Psoas muscle (tissue), 8 donors: ENCODE data around the gene NT5C2. TPM values are rescaled to one million over a fixed set of nuclear protein-coding genes. Genes with fewer than 3 reads are reported as not detected.
"Not testable (repeated sequence)": the region's sequence is repeated elsewhere in the genome, so short reads cannot be mapped to it uniquely, and the experiment has no call there.

Source experiments
- ATAC-seq, 4 donors: fragments of 200-7000 bp; cut with Tn5 transposase; one replicate each; pipeline ENCODE4 v1.9.1; 2020; ENCODE audit warnings: moderate library complexity in 3 of 4, mild to moderate bottlenecking in 2 of 4
- DNase-seq, 2 donors: peaks; one replicate each; pipeline ENCODE4 v3.0.0-alpha.2; 2020
- H3K27ac ChIP-seq: fragments of 200-600 bp; one replicate; pipeline ENCODE4 v1.8.0; 2022
- H3K27me3 ChIP-seq, 3 donors: fragments of 200-600 bp in 1 of 3; one replicate each; pipeline versions ENCODE4 v1.6.1 to v1.8.0; 2013 to 2022; ENCODE audit warnings: low read length in 2 of 3, mild to moderate bottlenecking in 2 of 3, moderate library complexity in 1 of 3; ENCODE audit not compliant: insufficient read depth in 3 of 3
- H3K36me3 ChIP-seq, 2 donors: fragments of 200-600 bp in 1 of 2; one replicate each; pipeline versions ENCODE4 v1.6.1 to v1.8.0; 2013 to 2022; ENCODE audit warnings: low read depth in 1 of 2, mild to moderate bottlenecking in 1 of 2, moderate library complexity in 1 of 2; ENCODE audit not compliant: insufficient read depth in 1 of 2
- H3K4me1 ChIP-seq: fragments of 200-600 bp; one replicate; pipeline ENCODE4 v1.8.0; 2022
- H3K4me3 ChIP-seq: fragments of 200-600 bp; one replicate; pipeline ENCODE4 v1.8.0; 2022; ENCODE audit warnings: mild to moderate bottlenecking
- H3K9me3 ChIP-seq: fragments of 200-600 bp; one replicate; pipeline ENCODE4 v1.8.0; 2022
- WGBS, 3 donors: extraction: QIAGEN DNeasy Blood & Tissue Kit; methylation state at CpG; one replicate each; pipeline versions ENCODE4 v1.1.6 to v1.1.7; 2013; 5-methylcytosine and 5-hydroxymethylcytosine counted together
- intact Hi-C, 2 donors: fragments of 100-400 bp; cut with DNase I; formaldehyde crosslinking; loops; one replicate each; pipeline versions ENCODE4 v1.11.0 to v1.14.2; 2022
- polyA plus RNA-seq, 3 donors: library from polyadenylated mRNA; stranded (reverse); fragments of 200-250 nt; gene quantifications; one replicate each; pipeline ENCODE4 v1.2.3, GENCODE V29; 2013
- total RNA-seq, 4 donors: library from RNA; stranded (reverse); fragmentation: NEBNext Ultra II Directional in 2 of 4; extraction: Animal tissue kit (Norgen Biotek cat#: 25700) in 2 of 4; gene quantifications; one replicate each; pipeline versions ENCODE4 v1.2.1 to v1.2.4, GENCODE V29; 2021 to 2023
- TF ChIP-seq, protein P1 (sequence below): fragments of 200-600 bp; IDR thresholded peaks from one replicate; pipeline ENCODE4 v1.8.0; 2022; ENCODE audit warnings: antibody characterized with exemption
- donor health status: healthy with polysubstance abuse.
- donor health status: DM: no; HTN: no; CAD: no; lungs with moderate emphysema.
- donor health status: Bipolar disorder and iron deficiency.
- donor health status: healthy.
- donor health status: DM: yes; HTN: yes; CAD: no.
- donor health status: DM: no; HTN: no; CAD: no.
- donor health status: DM: no; HTN: no; CAD: no.
- donor health status: DM: yes; HTN: yes; CAD: no.

NT5C2 gene
- total and polyA plus RNA-seq, 7 donors: 17.8 to 94.6 (median 64.5) TPM

DNA sequence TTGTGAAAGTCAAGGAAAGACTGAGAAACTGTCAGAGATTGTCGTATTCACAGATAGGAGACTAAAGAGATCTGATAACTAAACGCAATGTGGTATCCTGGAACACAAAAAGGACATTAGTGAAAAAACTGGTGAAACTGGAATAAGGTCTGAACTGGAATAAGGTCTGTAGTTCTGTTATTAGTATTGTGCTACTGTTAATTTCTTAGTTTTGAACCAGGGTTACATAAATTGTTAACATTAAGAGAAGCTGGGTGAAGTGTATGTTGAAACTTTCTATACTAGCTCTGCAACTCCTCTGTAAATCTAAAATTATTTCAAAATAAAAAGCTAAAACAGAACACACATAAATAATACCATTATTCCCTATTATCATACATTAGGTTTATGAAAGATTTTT lies 3.4 kb upstream of the NT5C2 start:
- H3K4me3 ChIP-seq: no peak overlapping the region
- TF ChIP-seq, protein P1, sequence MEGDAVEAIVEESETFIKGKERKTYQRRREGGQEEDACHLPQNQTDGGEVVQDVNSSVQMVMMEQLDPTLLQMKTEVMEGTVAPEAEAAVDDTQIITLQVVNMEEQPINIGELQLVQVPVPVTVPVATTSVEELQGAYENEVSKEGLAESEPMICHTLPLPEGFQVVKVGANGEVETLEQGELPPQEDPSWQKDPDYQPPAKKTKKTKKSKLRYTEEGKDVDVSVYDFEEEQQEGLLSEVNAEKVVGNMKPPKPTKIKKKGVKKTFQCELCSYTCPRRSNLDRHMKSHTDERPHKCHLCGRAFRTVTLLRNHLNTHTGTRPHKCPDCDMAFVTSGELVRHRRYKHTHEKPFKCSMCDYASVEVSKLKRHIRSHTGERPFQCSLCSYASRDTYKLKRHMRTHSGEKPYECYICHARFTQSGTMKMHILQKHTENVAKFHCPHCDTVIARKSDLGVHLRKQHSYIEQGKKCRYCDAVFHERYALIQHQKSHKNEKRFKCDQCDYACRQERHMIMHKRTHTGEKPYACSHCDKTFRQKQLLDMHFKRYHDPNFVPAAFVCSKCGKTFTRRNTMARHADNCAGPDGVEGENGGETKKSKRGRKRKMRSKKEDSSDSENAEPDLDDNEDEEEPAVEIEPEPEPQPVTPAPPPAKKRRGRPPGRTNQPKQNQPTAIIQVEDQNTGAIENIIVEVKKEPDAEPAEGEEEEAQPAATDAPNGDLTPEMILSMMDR: no peak
- H3K9me3 ChIP-seq: no peaks in the 10 kb centered on the region
- WGBS, 3 donors: 82 to 95% (median 84%) methylated on average over 2 of the region's 2 CpGs
- no peak for ATAC-seq
- no peaks in the 10 kb centered on the region for H3K36me3 ChIP-seq
- no peak for DNase-seq
- intact Hi-C loops: no loop called here
- H3K27me3 ChIP-seq: no peaks in the 10 kb centered on the region
- peaks cover 2% of the 10 kb centered on the region for H3K4me1 ChIP-seq
- peak overlapping the region; percentile 50 for H3K27ac ChIP-seq

DNA sequence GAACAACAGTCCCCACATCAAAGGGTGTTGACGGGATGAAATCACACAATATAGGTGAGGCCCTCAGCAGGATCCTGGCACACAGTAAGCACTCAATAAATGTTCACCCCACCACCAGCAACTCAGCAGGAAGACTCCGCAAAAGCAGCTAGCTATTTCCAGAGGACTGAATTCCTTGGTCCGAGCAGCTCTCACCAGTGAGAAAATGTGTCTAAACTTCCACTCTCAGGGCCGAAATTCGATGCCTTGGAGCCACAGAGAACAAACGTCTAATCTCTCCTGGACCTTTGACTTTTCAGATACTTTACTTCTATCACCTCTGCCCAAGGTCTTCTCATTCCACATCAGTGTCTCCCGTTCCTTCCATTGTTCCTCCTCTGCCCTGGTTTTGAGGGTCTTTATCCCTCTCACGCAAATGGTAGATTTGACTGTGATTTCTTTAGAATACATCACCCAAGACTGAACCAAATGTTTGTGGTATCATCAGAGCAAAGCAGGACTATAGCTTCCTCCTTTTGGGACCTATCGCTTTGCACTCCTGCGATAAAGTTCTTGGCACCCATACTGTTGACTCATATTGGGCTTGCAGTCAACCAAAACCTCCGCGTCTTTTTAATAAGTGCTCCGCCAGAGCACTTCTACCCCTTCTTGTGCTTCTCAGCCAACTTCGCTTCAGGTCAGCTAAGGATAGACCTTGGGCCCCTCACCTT lies 903 bp upstream of the NT5C2 start:
- no peaks in the 10 kb centered on the region for H3K9me3 ChIP-seq
- TF ChIP-seq, protein P1: no peak
- peaks cover 26% of the 10 kb centered on the region for H3K4me1 ChIP-seq
- peak in 1 of 4 donors; percentile 22 for ATAC-seq
- DNase-seq: no peak
- intact Hi-C loops: loop anchor here (5.0 kb wide), 3 partner anchors 42 to 48 kb away; no protein-coding TSS in a partner anchor
- no peaks in the 10 kb centered on the region for H3K27me3 ChIP-seq
- H3K27ac ChIP-seq: peak overlapping the region; percentile 99
- H3K36me3 ChIP-seq: no peaks in the 10 kb centered on the region
- H3K4me3 ChIP-seq: peak overlapping the region; percentile 89
- WGBS, 3 donors: 34 to 57% (median 52%) methylated on average over 14 of the region's 14 CpGs

DNA sequence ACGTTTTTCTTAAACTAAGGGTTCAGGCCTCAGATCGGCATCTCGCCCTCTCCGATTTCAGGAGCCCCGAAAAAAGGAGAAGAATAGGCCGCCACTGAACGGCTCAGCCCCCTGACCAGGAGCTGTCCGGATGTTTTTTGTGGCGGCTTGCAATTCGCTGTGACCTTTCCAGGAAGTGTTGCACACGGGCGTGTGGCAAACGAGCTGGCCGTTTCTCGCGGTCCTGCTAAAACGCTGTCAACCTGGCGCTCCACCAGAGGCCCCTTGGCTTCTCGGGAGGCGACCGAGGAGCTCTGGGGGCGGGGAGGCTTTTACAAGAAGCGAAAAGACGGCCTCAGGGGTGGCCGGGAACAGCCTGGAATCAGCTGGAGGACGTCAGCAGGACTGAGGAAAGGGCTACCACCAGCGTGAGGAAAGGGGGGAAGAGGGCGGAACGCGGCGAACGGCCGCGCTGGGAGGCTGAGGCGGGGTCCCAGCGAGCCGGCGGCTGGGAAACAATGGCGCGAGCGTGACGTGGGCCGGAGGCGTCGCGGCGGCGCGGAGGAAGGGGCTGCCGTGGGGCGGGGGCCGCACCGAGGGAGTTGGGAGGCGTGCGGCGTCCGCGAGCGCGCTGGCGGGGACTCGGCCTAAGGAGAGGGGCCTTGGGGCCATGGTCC lies 493 bp downstream of the NT5C2 start:
- Histone ChIP-seq H3K4me1 (peaks cover 39% of the 10 kb centered on the region), H3K9me3 (no peaks in the 10 kb centered on the region), H3K27ac (peak overlapping the region; percentile 99), H3K27me3 (no peaks in the 10 kb centered on the region), H3K36me3 (no peaks in the 10 kb centered on the region), H3K4me3 (peak overlapping the region; percentile 89)
- intact Hi-C loops: loop anchor here (5.0 kb wide), 3 partner anchors 40 to 50 kb away; no protein-coding TSS in a partner anchor
- 0% methylated on average over 33 to 62 of the region's 62 CpGs for WGBS, 3 donors
- TF ChIP-seq, protein P1: no peak
- peak; percentile 87 to 92 for DNase-seq
- peak; percentile 56 to 73 (median 69) for ATAC-seq

DNA sequence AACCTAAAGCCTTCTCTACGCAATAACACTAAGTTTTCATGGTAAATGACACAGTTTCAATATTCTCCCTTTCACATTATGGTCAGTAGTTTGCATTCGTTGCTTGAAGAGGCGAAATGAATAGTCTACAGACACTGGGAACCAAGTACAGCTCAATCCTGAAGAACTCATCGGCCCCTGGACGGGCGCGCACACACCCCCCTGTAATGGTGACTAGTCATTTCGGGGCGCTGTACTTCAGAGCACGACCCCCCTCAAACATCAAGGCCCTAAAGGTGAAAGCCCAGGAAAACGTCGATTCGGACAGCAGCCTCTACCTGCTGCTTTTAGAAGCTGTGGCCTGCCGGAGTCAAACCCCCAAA lies 1.0 kb downstream of the NT5C2 start:
- peak overlapping the region; percentile 89 for H3K4me3 ChIP-seq
- WGBS, 3 donors: 1 to 2% (median 1%) methylated on average over 14 of the region's 14 CpGs
- intact Hi-C loops: loop anchor here (5.0 kb wide), 3 partner anchors 40 to 50 kb away; no protein-coding TSS in a partner anchor
- H3K27me3 ChIP-seq: no peaks in the 10 kb centered on the region
- H3K27ac ChIP-seq: peak overlapping the region; percentile 99
- H3K4me1 ChIP-seq: peaks cover 39% of the 10 kb centered on the region
- H3K9me3 ChIP-seq: no peaks in the 10 kb centered on the region
- ATAC-seq (peak in 3 of 4 donors; percentile 20 to 28 (median 27)), DNase-seq (no peak)
- H3K36me3 ChIP-seq: peaks cover 0 to under 1% of the 10 kb centered on the region in 2 donors
- TF ChIP-seq, protein P1: no peak

DNA sequence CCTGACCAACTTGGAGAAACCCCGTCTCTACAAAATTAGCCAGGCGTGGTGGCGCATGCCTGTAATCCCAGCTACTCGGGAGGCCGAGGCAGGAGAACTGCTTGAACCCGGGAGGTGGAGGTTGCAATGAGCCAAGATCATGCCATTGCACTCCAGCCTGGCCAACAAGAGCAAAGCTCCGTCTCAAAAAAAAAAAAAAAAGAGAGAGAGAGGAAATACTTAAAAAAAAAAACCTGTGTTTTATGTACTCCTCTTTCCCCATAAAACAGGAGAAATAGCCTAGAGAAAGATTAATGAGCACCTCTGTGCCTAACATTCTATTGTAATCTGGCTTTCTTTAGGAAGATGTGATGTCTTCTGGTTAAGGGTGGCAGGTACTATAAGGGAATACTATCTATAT lies 1.9 kb downstream of the NT5C2 start:
- not testable (repeated sequence) for DNase-seq, H3K27me3 ChIP-seq, H3K9me3 ChIP-seq, ATAC-seq, H3K36me3 ChIP-seq
- H3K27ac ChIP-seq: peak overlapping the region; percentile 99
- H3K4me1 ChIP-seq: peaks cover 47% of the 10 kb centered on the region
- intact Hi-C loops: loop anchor here (5.0 kb wide), 3 partner anchors 39 to 51 kb away; no protein-coding TSS in a partner anchor
- H3K4me3 ChIP-seq: peak overlapping the region; percentile 89
- 21 to 55% (median 42%) methylated on average over 7 of the region's 7 CpGs for WGBS, 3 donors
